ENCODE results near the gene SLC27A3.
"Not testable (repeated sequence)": the region's sequence is repeated elsewhere in the genome, so short reads cannot be mapped to it uniquely, and the experiment has no call there.

DNA sequence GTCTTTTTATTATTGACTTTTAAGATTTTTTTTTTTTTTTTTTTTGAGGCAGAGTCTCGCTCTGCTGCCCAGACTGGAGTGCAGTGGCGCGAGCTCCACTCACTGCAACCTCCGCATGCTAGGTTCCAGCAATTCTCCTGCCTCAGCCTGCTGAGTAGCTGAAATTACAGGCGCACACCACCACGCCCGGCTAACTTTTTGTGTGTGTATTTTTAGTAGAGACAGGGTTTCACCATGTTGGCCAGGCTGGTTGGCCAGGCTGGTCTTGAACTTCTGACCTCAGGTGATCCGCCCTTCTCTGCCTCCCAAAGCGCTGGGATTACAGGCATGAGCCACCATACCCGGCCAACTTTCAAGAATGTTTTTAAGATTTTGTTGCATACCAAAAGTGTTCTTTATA lies 8.5 kb upstream of the SLC27A3 start:
- TF ChIP-seq OSR1 (CRISPR knock-in tag; IDR thresholded peaks at IDR 0.05); ZC3H10 (CRISPR knock-in tag; IDR thresholded peaks at IDR 0.05); RARB (CRISPR knock-in tag; IDR thresholded peaks at IDR 0.05); GLIS3 (CRISPR knock-in tag; IDR thresholded peaks at IDR 0.05); ESRRG (CRISPR knock-in tag; IDR thresholded peaks at IDR 0.05); ZNF70 (CRISPR knock-in tag; IDR thresholded peaks at IDR 0.05); ZFP30 (CRISPR knock-in tag; IDR thresholded peaks at IDR 0.05); TCF4 (CRISPR knock-in tag; IDR thresholded peaks at IDR 0.05; ENCODE audit: borderline replicate concordance); PPARA (CRISPR knock-in tag; IDR thresholded peaks at IDR 0.05; ENCODE audit: borderline replicate concordance): not testable (repeated sequence)
- TF ChIP-seq, protein P1, sequence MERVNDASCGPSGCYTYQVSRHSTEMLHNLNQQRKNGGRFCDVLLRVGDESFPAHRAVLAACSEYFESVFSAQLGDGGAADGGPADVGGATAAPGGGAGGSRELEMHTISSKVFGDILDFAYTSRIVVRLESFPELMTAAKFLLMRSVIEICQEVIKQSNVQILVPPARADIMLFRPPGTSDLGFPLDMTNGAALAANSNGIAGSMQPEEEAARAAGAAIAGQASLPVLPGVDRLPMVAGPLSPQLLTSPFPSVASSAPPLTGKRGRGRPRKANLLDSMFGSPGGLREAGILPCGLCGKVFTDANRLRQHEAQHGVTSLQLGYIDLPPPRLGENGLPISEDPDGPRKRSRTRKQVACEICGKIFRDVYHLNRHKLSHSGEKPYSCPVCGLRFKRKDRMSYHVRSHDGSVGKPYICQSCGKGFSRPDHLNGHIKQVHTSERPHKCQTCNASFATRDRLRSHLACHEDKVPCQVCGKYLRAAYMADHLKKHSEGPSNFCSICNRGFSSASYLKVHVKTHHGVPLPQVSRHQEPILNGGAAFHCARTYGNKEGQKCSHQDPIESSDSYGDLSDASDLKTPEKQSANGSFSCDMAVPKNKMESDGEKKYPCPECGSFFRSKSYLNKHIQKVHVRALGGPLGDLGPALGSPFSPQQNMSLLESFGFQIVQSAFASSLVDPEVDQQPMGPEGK (CRISPR knock-in tag; IDR thresholded peaks at IDR 0.05; ENCODE audit: borderline replicate concordance) = not testable (repeated sequence)
- TF ChIP-seq, protein P2, sequence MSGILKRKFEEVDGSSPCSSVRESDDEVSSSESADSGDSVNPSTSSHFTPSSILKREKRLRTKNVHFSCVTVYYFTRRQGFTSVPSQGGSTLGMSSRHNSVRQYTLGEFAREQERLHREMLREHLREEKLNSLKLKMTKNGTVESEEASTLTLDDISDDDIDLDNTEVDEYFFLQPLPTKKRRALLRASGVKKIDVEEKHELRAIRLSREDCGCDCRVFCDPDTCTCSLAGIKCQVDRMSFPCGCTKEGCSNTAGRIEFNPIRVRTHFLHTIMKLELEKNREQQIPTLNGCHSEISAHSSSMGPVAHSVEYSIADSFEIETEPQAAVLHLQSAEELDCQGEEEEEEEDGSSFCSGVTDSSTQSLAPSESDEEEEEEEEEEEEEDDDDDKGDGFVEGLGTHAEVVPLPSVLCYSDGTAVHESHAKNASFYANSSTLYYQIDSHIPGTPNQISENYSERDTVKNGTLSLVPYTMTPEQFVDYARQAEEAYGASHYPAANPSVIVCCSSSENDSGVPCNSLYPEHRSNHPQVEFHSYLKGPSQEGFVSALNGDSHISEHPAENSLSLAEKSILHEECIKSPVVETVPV (CRISPR knock-in tag; IDR thresholded peaks at IDR 0.05) = not testable (repeated sequence)
- TF ChIP-seq, protein P3, sequence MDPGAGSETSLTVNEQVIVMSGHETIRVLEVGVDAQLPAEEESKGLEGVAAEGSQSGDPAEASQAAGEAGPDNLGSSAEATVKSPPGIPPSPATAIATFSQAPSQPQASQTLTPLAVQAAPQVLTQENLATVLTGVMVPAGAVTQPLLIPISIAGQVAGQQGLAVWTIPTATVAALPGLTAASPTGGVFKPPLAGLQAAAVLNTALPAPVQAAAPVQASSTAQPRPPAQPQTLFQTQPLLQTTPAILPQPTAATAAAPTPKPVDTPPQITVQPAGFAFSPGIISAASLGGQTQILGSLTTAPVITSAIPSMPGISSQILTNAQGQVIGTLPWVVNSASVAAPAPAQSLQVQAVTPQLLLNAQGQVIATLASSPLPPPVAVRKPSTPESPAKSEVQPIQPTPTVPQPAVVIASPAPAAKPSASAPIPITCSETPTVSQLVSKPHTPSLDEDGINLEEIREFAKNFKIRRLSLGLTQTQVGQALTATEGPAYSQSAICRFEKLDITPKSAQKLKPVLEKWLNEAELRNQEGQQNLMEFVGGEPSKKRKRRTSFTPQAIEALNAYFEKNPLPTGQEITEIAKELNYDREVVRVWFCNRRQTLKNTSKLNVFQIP (CRISPR knock-in tag; IDR thresholded peaks at IDR 0.05; ENCODE audit: borderline replicate concordance, low read depth) = not testable (repeated sequence)

Data from SK-N-SH treated with all-trans-retinoic acid at 6 μM for 48 hours (cell line).